HG03135 (cell line): ENCODE results near the gene MAPK13.

ENCODE experiments used
- ATAC-seq: cut with Tn5 transposase; IDR thresholded peaks from one replicate; pipeline ENCODE4 v1.9.1; 2021; ENCODE audit warnings: mild to moderate bottlenecking, moderate library complexity; ENCODE audit not compliant: unreplicated experiment

Gene MAPK13

DNA sequence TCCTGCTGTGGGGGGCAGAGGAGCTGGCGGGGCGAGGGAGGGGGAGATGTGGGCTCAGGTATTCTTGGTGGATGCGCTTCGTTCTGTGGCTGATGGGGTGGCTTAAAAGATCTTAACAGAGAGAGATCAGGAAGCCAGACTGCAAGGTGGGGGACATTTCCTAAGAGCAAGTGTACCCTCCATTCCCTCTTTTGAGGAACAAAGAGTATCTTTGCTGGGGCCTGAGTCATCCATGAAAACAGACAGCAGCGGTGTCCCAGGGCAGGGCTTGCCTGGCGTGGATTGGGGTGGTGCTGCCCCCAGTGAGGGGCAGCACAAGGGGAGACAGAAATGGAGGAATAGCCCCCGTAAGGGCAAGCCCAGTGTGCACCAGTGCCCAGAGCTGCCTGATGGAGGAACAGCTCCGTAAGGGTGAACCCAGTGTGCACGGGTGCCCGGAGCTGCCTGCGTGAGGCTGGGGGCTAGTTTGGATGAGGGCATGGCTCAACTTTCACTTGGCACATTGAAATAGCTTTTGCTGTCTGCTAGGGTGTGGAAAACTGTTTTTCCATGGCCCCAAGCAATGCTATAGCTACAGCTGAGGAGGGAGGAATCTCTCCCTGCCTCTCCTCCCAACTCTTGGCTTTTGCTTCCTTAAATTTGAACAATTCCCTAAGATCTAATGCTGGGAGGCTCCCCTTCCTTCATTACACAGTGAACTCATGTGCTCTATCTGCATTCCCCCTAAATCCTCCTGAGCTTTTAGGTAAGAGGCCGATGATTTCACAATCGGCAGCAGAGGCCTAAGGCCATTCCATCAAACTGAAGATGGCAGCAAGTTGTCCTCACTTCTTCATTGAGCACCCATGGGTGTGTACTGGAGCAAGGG, 12.9 kb downstream of the MAPK13 start:
- no peak for ATAC-seq

DNA sequence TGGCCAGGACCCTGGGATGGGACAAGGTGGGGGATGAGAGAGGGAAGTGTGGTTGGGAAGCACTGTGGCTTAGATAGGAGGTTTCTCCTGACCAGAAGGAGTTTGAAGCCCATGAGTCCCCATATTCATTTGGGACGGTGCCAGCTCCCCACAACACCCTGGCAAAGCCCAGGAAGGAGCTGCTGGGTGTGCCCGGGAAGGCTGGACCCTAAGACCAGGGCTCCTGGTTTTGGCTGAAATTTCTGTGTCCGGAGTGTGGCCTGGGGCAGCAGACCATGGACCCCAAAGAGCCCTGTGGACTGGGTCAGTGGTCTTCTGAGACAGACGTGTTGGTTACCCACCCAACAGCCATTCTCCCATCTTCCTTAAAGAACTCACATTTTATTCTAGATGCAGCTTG, 15.2 kb downstream of the MAPK13 start:
- no peak for ATAC-seq

DNA sequence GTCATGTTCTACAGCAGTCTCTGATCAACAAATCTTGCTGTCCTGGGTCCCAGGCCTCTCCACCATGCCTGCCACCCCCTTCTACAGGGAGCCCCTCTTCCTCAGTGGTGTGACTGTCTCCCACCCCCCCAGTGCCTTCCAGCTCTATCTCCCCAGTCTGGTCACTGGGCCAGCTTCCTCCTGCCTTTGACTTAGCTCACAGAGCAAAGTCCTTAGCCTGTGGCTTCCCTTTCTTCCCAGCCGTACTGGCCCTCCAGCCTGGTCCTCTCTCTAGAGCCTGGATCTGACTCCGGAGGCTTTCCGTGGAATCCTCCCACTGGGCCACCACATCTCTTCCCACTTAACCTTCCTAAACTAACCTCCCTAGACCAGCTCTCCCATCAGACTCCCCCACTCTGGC, 17.0 kb downstream of the MAPK13 start:
- ATAC-seq: no peak

DNA sequence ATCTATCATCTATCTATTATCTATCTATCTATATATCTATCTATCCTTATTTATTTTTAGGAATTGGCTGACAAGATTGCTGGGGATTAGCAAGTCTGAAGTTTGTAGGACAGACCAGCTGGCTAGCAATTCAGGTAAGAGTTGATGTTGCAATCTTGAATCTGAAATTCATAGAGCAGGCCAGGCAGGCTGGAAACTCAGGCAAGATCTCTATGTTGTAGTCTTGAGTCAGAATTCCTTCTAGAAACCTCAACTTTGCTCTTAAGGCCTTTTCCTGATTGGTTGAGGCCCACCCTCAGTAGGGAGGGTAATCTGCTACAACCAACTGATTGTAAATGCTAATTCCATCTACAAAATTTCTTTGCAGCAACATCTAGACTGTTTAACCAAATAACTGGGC, 19.2 kb downstream of the MAPK13 start:
- no peak for ATAC-seq

DNA sequence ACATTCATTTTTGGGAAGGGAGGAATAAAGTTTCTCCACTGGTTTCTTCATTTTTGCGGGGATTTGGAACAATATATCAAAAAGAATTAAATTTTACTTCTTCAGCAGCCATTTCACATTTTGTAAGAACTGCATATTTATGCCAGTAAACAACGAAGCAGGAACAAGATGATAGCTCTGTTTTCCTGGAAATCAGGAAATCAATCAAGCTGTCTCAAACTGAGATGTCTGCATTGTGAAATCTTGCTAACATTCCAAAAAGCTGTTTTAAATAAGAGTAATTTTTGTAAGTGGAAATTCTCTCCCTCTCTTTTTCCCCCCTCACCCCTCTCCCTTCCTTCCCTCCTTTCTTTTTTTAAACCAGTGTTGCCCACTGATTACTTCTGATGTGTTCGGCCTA, 20.0 kb downstream of the MAPK13 start:
- ATAC-seq: no peak

DNA sequence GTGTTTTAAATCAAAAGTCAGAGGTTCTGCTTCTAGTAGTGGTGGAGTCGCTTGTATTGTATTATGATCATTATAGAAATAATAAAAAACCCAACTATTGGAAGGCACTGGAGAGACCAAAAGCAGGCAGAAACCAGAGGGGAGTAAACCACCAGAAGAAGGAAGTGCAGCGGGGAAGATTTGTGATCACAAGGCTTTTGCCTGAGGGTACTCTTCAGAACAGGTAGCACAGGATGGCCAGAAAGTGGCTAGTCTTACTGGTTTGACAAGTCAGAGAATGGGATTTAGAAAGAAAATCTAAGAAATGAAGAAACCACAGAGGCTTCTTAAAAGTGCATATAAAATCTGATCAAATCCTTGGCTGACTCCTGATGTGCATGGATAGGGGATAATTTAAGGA, 24.0 kb downstream of the MAPK13 start:
- no peak for ATAC-seq

DNA sequence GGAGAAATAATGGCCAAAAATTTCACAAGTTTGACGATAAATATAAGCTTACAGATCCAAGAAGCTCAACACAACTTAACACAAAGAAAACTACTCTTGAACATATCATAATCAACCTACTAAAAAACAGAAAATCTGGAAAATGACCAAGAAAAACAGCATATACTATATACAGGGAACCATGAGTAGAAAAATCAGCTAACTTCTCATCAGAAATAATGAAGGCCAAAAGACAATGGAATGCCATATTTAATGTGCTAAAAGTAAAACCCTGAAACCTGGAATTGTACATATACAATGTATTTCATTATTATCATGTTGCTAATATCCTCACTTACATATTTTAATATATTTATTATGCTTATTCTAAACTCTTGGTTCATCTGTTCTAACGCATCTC, 25.3 kb downstream of the MAPK13 start:
- no peak for ATAC-seq

DNA sequence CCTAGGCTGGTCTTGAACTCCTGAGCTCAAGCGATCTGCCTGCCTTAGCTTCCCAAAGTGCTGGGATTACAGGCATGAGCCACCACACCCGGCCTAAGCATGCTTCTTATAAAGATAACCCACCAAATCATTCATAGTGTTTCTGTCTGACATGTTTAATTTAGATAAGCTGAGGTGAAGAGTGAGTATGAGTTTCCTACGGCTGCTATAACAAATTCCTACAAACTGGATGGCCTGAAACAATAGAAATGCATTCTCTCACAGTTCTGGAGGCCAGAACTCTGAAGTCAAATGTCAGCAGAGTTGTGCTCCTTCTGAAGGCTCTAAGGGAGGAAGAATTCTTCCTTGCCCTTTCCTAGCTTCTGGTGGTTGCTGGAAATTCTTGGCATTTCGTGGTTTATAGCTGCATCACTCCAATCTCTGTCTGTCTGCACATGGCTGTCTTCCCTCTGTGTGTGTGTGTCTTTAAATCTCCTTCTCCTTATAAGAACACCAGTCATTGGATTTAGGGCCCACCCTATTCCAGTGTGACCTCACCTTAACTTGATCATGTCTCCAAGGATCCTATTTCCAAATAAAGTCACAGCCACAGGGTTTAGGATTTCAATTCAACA, 29.9 kb downstream of the MAPK13 start:
- no peak for ATAC-seq

DNA sequence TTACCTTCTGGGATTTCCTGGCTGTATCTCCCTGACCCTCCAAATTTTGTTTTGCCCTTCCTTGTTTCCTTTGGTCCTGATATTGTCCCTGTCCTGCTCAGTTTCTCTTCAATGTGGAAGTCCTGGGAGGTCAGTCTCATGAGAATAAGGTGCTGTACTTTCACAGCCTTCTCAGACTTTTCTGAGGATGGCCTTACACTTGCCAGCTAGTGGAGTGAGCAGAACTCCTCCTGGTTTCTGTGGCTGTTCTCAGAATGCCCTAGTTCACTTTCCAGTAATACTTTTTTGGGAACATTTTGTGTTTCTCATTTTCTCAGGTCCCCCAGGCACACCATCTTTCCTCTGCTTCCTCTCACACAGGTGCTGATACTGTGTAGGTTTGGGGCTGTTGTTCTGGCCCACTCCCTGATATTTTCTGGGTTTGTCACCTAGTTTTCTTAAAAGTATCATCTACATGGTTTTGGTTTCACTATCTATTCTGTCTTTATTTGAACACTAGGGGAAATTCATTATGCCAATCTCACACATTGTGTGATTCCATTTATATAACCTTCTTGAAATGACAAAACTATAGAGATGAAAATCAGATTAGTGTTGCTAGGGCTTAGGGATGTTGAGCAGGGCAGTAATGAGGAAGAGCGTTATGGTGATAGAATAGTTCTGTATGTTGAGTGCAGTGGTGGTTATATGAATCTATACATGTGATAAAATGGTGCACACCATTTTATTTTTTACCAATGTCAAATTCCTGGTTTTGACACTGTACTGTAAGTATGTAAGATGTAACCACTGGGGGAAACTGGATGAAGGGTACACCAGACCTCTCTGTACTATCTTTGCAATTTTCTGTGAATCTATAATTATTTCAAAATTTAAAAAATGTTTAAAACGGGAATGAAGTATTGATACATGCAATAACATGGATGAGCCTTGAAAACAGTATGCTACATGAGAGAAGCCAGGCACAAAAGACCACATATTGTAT, 39.0 kb downstream of the MAPK13 start:
- no peak for ATAC-seq

DNA sequence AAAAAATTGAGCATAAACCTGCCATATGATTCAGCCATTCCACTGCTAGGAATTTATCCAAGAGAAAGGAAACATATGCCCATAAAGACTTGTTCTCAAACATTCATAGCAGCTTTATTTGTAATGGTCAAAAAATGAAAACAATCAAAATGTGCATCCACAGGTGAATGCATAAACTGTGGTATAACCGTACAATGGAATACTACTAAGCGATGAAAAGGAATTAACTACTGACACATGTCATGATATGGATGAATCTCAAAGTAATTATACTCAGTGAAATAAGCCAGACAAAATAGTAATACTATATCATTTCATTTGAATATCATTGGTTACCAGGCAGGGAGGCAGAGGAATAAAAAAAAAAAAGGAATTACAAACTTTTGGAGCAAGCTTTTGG, 40.4 kb downstream of the MAPK13 start:
- ATAC-seq: no peak

DNA sequence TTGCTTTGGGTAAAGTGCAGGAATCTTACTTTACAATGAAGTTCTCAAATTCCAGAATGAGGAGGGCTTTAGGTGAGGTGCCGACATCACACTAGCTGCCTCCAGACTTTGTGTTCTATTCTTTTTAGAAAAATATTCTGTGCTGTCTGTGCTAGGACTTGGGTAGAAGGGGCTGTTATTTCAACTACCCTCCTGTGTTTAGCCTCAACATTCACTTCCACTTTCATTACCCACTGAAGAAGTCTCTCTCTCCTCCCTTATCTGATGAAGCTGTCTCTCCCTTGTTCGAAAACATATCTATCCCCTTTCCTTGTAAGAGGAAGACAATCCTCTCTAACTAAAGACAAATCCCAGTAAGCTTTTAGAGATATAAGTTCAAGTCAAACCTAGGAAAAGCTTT, 41.3 kb downstream of the MAPK13 start:
- ATAC-seq: no peak

DNA sequence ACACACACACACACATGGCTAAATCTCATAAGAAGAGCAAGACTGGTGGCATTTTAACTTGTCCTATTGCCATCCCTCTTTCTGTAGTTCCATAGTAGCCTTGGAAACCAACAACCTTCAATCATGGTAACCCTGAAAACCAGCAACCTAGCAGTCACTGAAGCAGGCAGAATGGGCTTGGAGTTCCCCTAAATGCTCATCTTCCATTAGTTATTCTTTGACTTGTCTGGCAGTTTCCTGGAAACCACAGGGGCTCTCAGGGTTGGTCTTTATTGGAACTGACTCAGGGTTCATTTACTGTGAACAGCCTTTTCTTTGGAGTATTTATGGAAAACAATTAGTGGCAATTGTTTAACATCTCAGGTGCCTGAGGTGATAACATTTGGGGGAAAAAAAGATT, 46.9 kb downstream of the MAPK13 start:
- ATAC-seq: no peak

DNA sequence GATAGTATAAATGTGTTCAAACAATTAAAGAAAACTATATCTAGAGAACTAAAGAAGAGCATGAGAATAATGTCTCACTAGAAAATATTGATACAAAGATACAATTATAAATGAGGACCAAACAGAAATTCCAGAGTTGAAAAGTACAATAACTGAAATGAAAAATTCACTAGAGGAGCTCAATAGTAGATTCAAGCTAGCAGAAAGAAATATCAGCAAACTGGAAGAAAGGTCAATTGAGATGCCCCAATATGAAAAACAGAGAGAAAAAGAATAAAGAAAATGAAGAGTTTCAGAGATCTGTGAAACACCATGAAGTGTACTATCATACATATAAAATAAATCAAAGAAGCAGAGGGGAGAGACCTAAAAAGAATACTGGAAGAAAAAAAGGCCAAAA, 48.2 kb downstream of the MAPK13 start:
- ATAC-seq: no peak

DNA sequence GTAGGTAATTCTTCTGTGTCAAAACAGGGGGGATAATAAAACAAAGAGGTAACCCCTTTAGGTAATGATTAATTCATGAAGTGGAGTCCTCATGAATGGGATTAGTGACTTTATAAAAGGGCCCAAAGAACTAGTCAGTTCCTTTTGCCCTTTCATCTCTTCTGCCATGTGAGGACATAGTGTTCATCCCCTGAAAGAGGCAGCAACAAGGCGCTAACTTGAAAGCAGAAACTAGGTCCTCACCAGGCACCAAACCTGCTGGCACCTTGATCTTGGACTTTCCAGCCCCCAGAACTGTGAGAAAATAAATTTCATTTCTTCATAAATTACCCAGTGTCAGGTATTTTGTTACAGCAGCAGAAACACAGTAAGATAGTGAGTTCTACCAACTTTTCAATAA, 49.8 kb downstream of the MAPK13 start:
- ATAC-seq: no peak

DNA sequence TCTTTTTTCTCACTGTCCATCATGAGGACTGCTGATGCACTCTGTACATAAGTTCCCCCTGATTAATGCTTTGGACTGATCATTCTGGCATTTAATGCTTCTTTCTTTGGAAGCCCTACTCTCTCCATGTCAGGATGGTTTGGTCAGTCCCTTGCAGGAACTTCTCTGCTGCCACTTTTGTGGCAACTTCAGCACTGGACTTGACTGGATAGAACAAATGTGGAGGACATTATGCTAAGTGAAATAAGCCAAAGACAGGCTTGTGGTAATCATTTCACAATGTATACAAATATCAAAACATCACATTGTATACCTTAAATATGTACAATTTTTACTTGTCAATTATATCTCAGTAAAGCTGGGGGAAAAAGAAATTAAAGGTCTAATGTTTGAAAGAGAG, 54.0 kb downstream of the MAPK13 start:
- ATAC-seq: no peak

DNA sequence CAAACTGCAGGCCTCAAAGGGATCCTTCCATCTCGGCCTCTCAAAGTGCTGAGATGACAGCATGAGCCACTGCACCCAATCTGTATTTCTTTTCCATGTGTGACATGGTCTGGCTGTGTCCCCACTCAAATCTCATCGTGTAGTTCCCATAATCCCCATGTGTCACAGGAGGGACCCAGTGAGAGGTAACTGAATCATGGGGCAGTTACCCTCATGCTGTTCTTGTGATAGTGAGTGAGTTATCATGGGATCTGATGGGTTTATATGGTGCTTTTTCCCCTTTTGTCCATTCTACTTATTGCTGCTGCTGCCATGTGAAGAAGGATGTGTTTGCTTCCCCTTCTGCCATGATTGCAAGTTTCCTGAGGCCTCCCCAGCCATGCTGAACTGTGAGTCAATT, 55.9 kb downstream of the MAPK13 start:
- no peak for ATAC-seq

DNA sequence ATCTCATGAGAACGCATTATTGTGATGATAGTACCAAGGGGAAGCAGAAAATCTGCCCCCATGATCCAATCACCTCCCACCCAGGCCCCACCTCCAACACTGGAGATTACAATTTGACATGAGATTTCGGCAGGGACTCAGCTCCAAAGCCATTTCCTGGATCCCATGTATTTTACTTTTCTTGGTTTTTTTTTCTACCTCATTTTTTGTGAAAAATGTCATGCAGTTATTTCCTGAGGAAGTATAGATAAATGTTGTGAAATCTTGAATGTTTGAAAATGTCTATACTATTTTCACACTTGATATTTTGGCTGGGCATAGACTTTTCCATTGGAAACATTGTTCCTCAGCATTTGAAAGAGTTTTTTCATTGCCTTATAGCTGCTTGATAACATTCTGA, 57.1 kb downstream of the MAPK13 start:
- no peak for ATAC-seq
